Muscle layer of duodenum (tissue), 2 donors: ENCODE results near the gene MRPL44.

Experiments
- H3K27ac ChIP-seq: one replicate; pipeline ENCODE4 v1.7.0; 2013; ENCODE audit warnings: mild to moderate bottlenecking, low read length
- H3K27me3 ChIP-seq: one replicate; pipeline ENCODE4 v1.7.0; 2013; ENCODE audit warnings: low read depth, mild to moderate bottlenecking, control low read depth, low read length
- H3K36me3 ChIP-seq, 2 donors: one replicate each; pipeline ENCODE4 v1.7.0; 2013; ENCODE audit warnings: low read length in 2 of 2, control low read depth in 1 of 2, mild to moderate bottlenecking in 1 of 2; ENCODE audit not compliant: insufficient read depth in 2 of 2, control insufficient read depth in 1 of 2
- H3K4me1 ChIP-seq, 2 donors: one replicate each; pipeline ENCODE4 v1.7.0; 2013; ENCODE audit warnings: low read length in 2 of 2, mild to moderate bottlenecking in 2 of 2, control low read depth in 1 of 2, moderate library complexity in 1 of 2; ENCODE audit not compliant: insufficient read depth in 2 of 2, control insufficient read depth in 1 of 2
- H3K4me3 ChIP-seq, 2 donors: one replicate each; pipeline ENCODE4 v1.7.0; 2013; ENCODE audit warnings: low read length in 2 of 2, low read depth in 1 of 2, mild to moderate bottlenecking in 1 of 2
- H3K9me3 ChIP-seq, 2 donors: one replicate each; pipeline ENCODE4 v1.7.0; 2013; ENCODE audit warnings: low read length in 2 of 2, control low read depth in 1 of 2, mild to moderate bottlenecking in 1 of 2; ENCODE audit not compliant: control insufficient read depth in 1 of 2
- donor health status: healthy.

The MRPL44 gene

GRCh38 chr2:223952280-223952968 is 4.8 kb upstream of the MRPL44 start:
- Histone ChIP-seq H3K36me3 (no peaks in the 10 kb centered on the region), H3K9me3 (no peaks in the 10 kb centered on the region), H3K4me3 (no peak overlapping the region), H3K4me1 (peaks cover 5 to 7% of the 10 kb centered on the region in 2 donors), H3K27me3 (no peaks in the 10 kb centered on the region), H3K27ac (no peak overlapping the region)

- H3K36me3 ChIP-seq: peaks cover 0 to under 1% of the 10 kb centered on the region in 2 donors
- no peak overlapping the region for H3K4me3 ChIP-seq
- peaks cover 20% of the 10 kb centered on the region in 2 donors for H3K4me1 ChIP-seq
These were observed 2.9 kb upstream of the MRPL44 start for GRCh38 chr2:223954401-223954800.

GRCh38 chr2:223956300-223956699 is 963 bp upstream of the MRPL44 start:
- Histone ChIP-seq H3K4me3 (peak overlapping the region in 1 of 2 donors; percentile 86), H3K4me1 (peaks cover 33 to 39% of the 10 kb centered on the region in 2 donors), H3K36me3 (peaks cover 4 to 10% of the 10 kb centered on the region in 2 donors), H3K9me3 (no peaks in the 10 kb centered on the region), H3K27ac (peak overlapping the region; percentile 78), H3K27me3 (no peaks in the 10 kb centered on the region)

More at GRCh38 chr2:223954401-223954800, 2.9 kb upstream of the MRPL44 start:
- Histone ChIP-seq H3K9me3 (no peaks in the 10 kb centered on the region), H3K27me3 (no peaks in the 10 kb centered on the region), H3K27ac (no peak overlapping the region)

GRCh38 chr2:223959688-223960087 is 2.4 kb downstream of the MRPL44 start:
- H3K4me1 ChIP-seq: peaks cover 33 to 55% of the 10 kb centered on the region in 2 donors
- H3K4me3 ChIP-seq: peak overlapping the region in 1 of 2 donors; percentile 21
- no peaks in the 10 kb centered on the region for H3K9me3 ChIP-seq
- peaks cover 4 to 15% of the 10 kb centered on the region in 2 donors for H3K36me3 ChIP-seq
- no peak overlapping the region for H3K27ac ChIP-seq
- H3K27me3 ChIP-seq: no peaks in the 10 kb centered on the region

- no peaks in the 10 kb centered on the region for H3K27me3 ChIP-seq
- H3K36me3 ChIP-seq: peaks cover 11 to 25% of the 10 kb centered on the region in 2 donors
- H3K27ac ChIP-seq: no peak overlapping the region
- H3K9me3 ChIP-seq: no peaks in the 10 kb centered on the region
- no peak overlapping the region for H3K4me3 ChIP-seq
- H3K4me1 ChIP-seq: peaks cover 0 to 3% of the 10 kb centered on the region in 2 donors
These were observed 10.7 kb downstream of the MRPL44 start for GRCh38 chr2:223967981-223968380.

GRCh38 chr2:223969315-223969714 is 12.1 kb downstream of the MRPL44 start:
- no peak overlapping the region for H3K4me3 ChIP-seq
- H3K36me3 ChIP-seq: peaks cover 5 to 25% of the 10 kb centered on the region in 2 donors
- H3K27me3 ChIP-seq: no peaks in the 10 kb centered on the region
- no peaks in the 10 kb centered on the region for H3K9me3 ChIP-seq
- H3K4me1 ChIP-seq: no peaks in the 10 kb centered on the region
- no peak overlapping the region for H3K27ac ChIP-seq

GRCh38 chr2:223969856-223970255 is 12.6 kb downstream of the MRPL44 start:
- Histone ChIP-seq H3K36me3 (peaks cover 5 to 25% of the 10 kb centered on the region in 2 donors), H3K4me1 (no peaks in the 10 kb centered on the region)

GRCh38 chr2:223970343-223971128 is 13.3 kb downstream of the MRPL44 start:
- no peaks in the 10 kb centered on the region for H3K4me1 ChIP-seq
- H3K27ac ChIP-seq: no peak overlapping the region
- H3K27me3 ChIP-seq: no peaks in the 10 kb centered on the region
- H3K9me3 ChIP-seq: no peaks in the 10 kb centered on the region
- H3K36me3 ChIP-seq: peaks cover 5 to 25% of the 10 kb centered on the region in 2 donors
- H3K4me3 ChIP-seq: no peak overlapping the region

More at GRCh38 chr2:223969856-223970255, 12.6 kb downstream of the MRPL44 start:
- Histone ChIP-seq H3K27ac (no peak overlapping the region), H3K9me3 (no peaks in the 10 kb centered on the region), H3K4me3 (no peak overlapping the region), H3K27me3 (no peaks in the 10 kb centered on the region)

GRCh38 chr2:223971731-223972130 is 14.5 kb downstream of the MRPL44 start:
- H3K27ac ChIP-seq: no peak overlapping the region
- H3K4me3 ChIP-seq: no peak overlapping the region
- H3K9me3 ChIP-seq: no peaks in the 10 kb centered on the region
- no peaks in the 10 kb centered on the region for H3K27me3 ChIP-seq
- peaks cover 2 to 18% of the 10 kb centered on the region in 2 donors for H3K36me3 ChIP-seq
- no peaks in the 10 kb centered on the region for H3K4me1 ChIP-seq

GRCh38 chr2:223972656-223973102 is 15.4 kb downstream of the MRPL44 start:
- no peak overlapping the region for H3K4me3 ChIP-seq
- H3K36me3 ChIP-seq: peaks cover 0 to 8% of the 10 kb centered on the region in 2 donors
- H3K27ac ChIP-seq: no peak overlapping the region
- no peaks in the 10 kb centered on the region for H3K27me3 ChIP-seq
- no peaks in the 10 kb centered on the region for H3K9me3 ChIP-seq
- H3K4me1 ChIP-seq: no peaks in the 10 kb centered on the region

GRCh38 chr2:223973606-223974005 is 16.3 kb downstream of the MRPL44 start:
- Histone ChIP-seq H3K36me3 (no peaks in the 10 kb centered on the region), H3K27me3 (no peaks in the 10 kb centered on the region), H3K9me3 (no peaks in the 10 kb centered on the region), H3K4me1 (no peaks in the 10 kb centered on the region), H3K27ac (no peak overlapping the region), H3K4me3 (no peak overlapping the region)
